H1 (cell line): Measurements from ENCODE around the gene GAS7.

ENCODE experiments used
- CBX5 ChIP-seq: fragments of 300-800, 300-1000 bp; sonication (generic); IDR thresholded peaks from 2 replicates; pipeline ENCODE4 v1.7.1; 2016; ENCODE audit warnings: antibody characterized with exemption, low read length, low read depth
- EP300 ChIP-seq, 2 experiments: IDR thresholded peaks; 1 replicate in 1 of 2; 2 replicates in 1 of 2; pipeline ENCODE4 v1.6.1; 2011 to 2012; ENCODE audit warnings: low read depth in 2 of 2, low read length in 2 of 2, mild to moderate bottlenecking in 2 of 2, borderline replicate concordance in 1 of 2, inconsistent platforms in 1 of 2, moderate library complexity in 1 of 2
- JUND ChIP-seq: IDR thresholded peaks from 2 replicates; pipeline ENCODE4 v1.6.1; 2011; ENCODE audit warnings: mild to moderate bottlenecking, improper control_type of control experiment, low read length
- MAFK ChIP-seq: IDR thresholded peaks from 2 replicates; pipeline ENCODE4 v1.6.1; 2012; ENCODE audit warnings: low read depth, mild to moderate bottlenecking, improper control_type of control experiment, low read length
- POLR2A ChIP-seq, 2 experiments: IDR thresholded peaks; 1 replicate in 1 of 2; 2 replicates in 1 of 2; pipeline ENCODE4 v1.6.1; 2011; ENCODE audit warnings: low read depth in 2 of 2, low read length in 2 of 2, mild to moderate bottlenecking in 2 of 2; ENCODE audit errors: control extremely low read depth in 1 of 2
- POLR2AphosphoS5 ChIP-seq: IDR thresholded peaks from 2 replicates; pipeline ENCODE4 v1.6.1; 2011; ENCODE audit warnings: low read depth, low read length
- TAF1 ChIP-seq: IDR thresholded peaks from 2 replicates; pipeline ENCODE4 v1.6.1; 2011; ENCODE audit warnings: mild to moderate bottlenecking, low read depth, low read length
- TF ChIP-seq, protein P1 (sequence below), 3 experiments: IDR thresholded peaks; 1 replicate in 2 of 3; 2 replicates in 1 of 3; pipeline versions ENCODE4 v1.5.1 to v1.6.1; 2011; ENCODE audit warnings: low read length in 3 of 3, mild to moderate bottlenecking in 3 of 3, inconsistent platforms in 2 of 3, low read depth in 1 of 3, moderate library complexity in 1 of 3; ENCODE audit not compliant: insufficient read depth in 1 of 3; ENCODE audit errors: control extremely low read depth in 1 of 3
- TF ChIP-seq, protein P2 (sequence below): IDR thresholded peaks from 2 replicates; pipeline ENCODE4 v1.6.1; 2011; ENCODE audit warnings: low read length, improper control_type of control experiment

DNA sequence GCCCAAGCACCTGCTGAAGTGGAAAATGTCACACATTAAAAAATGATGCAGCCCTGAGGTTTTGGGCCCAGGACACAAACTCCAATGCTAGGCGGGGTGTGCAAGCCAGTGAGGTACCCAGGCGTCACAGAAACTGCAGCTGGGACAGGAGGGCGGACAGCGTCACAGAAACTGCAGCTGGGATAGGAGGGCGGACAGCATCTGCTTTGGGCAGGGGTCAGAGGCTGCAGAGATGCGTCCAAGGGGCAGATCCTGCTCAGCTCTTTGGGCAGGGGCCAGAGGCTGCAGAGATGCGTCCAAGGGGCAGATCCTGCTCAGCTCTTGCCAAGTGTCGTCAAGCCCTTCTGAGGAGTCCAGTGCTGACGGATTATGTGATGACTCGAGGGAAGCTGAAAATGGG lies 249.5 kb downstream of the GAS7 start:
- no peak for TF ChIP-seq CBX5
- TF ChIP-seq, protein P1, sequence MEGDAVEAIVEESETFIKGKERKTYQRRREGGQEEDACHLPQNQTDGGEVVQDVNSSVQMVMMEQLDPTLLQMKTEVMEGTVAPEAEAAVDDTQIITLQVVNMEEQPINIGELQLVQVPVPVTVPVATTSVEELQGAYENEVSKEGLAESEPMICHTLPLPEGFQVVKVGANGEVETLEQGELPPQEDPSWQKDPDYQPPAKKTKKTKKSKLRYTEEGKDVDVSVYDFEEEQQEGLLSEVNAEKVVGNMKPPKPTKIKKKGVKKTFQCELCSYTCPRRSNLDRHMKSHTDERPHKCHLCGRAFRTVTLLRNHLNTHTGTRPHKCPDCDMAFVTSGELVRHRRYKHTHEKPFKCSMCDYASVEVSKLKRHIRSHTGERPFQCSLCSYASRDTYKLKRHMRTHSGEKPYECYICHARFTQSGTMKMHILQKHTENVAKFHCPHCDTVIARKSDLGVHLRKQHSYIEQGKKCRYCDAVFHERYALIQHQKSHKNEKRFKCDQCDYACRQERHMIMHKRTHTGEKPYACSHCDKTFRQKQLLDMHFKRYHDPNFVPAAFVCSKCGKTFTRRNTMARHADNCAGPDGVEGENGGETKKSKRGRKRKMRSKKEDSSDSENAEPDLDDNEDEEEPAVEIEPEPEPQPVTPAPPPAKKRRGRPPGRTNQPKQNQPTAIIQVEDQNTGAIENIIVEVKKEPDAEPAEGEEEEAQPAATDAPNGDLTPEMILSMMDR (IDR thresholded peaks at IDR 0.05; ENCODE audit: control extremely low read depth in 1 of 3, insufficient read depth in 1 of 3, low read depth in 1 of 3, low read length in 3 of 3), result no peak
- TF ChIP-seq, protein P2, sequence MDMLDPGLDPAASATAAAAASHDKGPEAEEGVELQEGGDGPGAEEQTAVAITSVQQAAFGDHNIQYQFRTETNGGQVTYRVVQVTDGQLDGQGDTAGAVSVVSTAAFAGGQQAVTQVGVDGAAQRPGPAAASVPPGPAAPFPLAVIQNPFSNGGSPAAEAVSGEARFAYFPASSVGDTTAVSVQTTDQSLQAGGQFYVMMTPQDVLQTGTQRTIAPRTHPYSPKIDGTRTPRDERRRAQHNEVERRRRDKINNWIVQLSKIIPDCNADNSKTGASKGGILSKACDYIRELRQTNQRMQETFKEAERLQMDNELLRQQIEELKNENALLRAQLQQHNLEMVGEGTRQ, result no peak
- TF ChIP-seq JUND, result no peak
- no peak for TF ChIP-seq TAF1
- TF ChIP-seq POLR2AphosphoS5, result no peak
- no peak for TF ChIP-seq MAFK
- no peak for TF ChIP-seq EP300 (IDR thresholded peaks at IDR 0.05; ENCODE audit: borderline replicate concordance in 1 of 2, low read depth in 2 of 2, low read length in 2 of 2)
- no peak for TF ChIP-seq POLR2A (IDR thresholded peaks at IDR 0.05; ENCODE audit: control extremely low read depth in 1 of 2, low read depth in 2 of 2, low read length in 2 of 2)
